GM12878 (cell line): ENCODE results near the gene DPP9.
A peak's percentile ranks its signal among the peaks of the same experiment; 100 is the strongest.

Experiments used
- EP300 ChIP-seq, 2 experiments: fragments of 150-350 bp in 1 of 2; IDR thresholded peaks; 2 replicates each; pipeline ENCODE4 v1.6.1; 2011 to 2012; ENCODE audit warnings: low read depth in 2 of 2, low read length in 2 of 2, borderline replicate concordance in 1 of 2, improper control_type of control experiment in 1 of 2, inconsistent platforms in 1 of 2; ENCODE audit not compliant: control insufficient read depth in 1 of 2
- GATAD2B ChIP-seq: fragments of 450-650 bp; conservative IDR thresholded peaks from 2 replicates; pipeline ENCODE4 v1.6.1; 2017; ENCODE audit warnings: low read depth, mild to moderate bottlenecking, moderate library complexity
- MEF2A ChIP-seq: IDR thresholded peaks from 2 replicates; pipeline ENCODE4 v1.6.1; 2011; ENCODE audit warnings: low read depth, mild to moderate bottlenecking, low read length, moderate library complexity; ENCODE audit not compliant: insufficient read depth
- POLR2A ChIP-seq: IDR thresholded peaks from 2 replicates; pipeline ENCODE4 v1.6.1; 2011; ENCODE audit warnings: low read depth, mild to moderate bottlenecking, low read length
- POLR2AphosphoS5 ChIP-seq: IDR thresholded peaks from 2 replicates; pipeline ENCODE4 v1.6.1; 2011; ENCODE audit warnings: mild to moderate bottlenecking, low read length, inconsistent platforms
- RFX5 ChIP-seq: IDR thresholded peaks from 2 replicates; pipeline ENCODE4 v1.6.1; 2011; ENCODE audit warnings: low read depth, low read length, improper control_type of control experiment
- SIN3A ChIP-seq: IDR thresholded peaks from 2 replicates; pipeline ENCODE4 v1.6.1; 2012; ENCODE audit warnings: low read depth, low read length, improper control_type of control experiment
- STAT1 ChIP-seq: fragments of 450-650 bp; conservative IDR thresholded peaks from 2 replicates; pipeline ENCODE4 v1.6.1; 2014; ENCODE audit warnings: antibody characterized with exemption, mild to moderate bottlenecking
- ZNF274 ChIP-seq: IDR thresholded peaks from one replicate; pipeline ENCODE4 v1.8.0; 2011; ENCODE audit not compliant: insufficient read length, insufficient read depth
- ZZZ3 ChIP-seq: IDR thresholded peaks from 2 replicates; pipeline ENCODE4 v1.6.1; 2011; ENCODE audit warnings: low read depth; ENCODE audit not compliant: control insufficient read depth, insufficient read length

- TF ChIP-seq STAT1 = no peak
- TF ChIP-seq POLR2AphosphoS5 = no peak
- TF ChIP-seq ZZZ3 = no peak
- peak; percentile 94 for TF ChIP-seq RFX5
- TF ChIP-seq ZNF274 = no peak
- TF ChIP-seq SIN3A = no peak
- no peak for TF ChIP-seq POLR2A
- peak in 1 of 2 experiments; percentile 12; a peak in 1 of 4 replicates for TF ChIP-seq EP300 (IDR thresholded peaks at IDR 0.05; ENCODE audit: borderline replicate concordance in 1 of 2, control insufficient read depth in 1 of 2, low read depth in 2 of 2, low read length in 2 of 2)
- TF ChIP-seq GATAD2B = peak; percentile 30; the same call in 1 of the 2 replicates
- TF ChIP-seq MEF2A = no peak
Observed at GRCh38 chr19:4759388-4760284, 36.0 kb upstream of the DPP9 start.
